Right lobe of liver (tissue), 6 donors: ENCODE measurements around the gene AVPR2. TPM values are rescaled to one million over a fixed set of nuclear protein-coding genes. Genes with fewer than 3 reads are reported as not detected.

ENCODE experiments used
- ATAC-seq, 4 donors: fragments of 200-7000 bp; cut with Tn5 transposase; one replicate each; pipeline ENCODE4 v1.9.1; 2020; ENCODE audit warnings: mild to moderate bottlenecking in 4 of 4, moderate library complexity in 4 of 4
- DNase-seq, 3 donors: peaks; one replicate each; pipeline ENCODE4 v3.0.0-alpha.2; 2020
- H3K27ac ChIP-seq, 3 donors: fragments of 200-600 bp; one replicate each; pipeline ENCODE4 v1.8.0; 2022
- H3K27me3 ChIP-seq, 2 donors: fragments of 200-600 bp; one replicate each; pipeline ENCODE4 v1.8.0; 2022
- H3K36me3 ChIP-seq, 4 donors: fragments of 200-600 bp; sonication (generic) in 1 of 4; one replicate each; pipeline versions ENCODE4 v1.5.1 to v1.8.0; 2017 to 2022; ENCODE audit warnings: control low read depth in 1 of 4
- H3K4me1 ChIP-seq, 4 donors: fragments of 200-600 bp; sonication (generic) in 1 of 4; one replicate each; pipeline versions ENCODE4 v1.5.1 to v1.8.0; 2017 to 2022; ENCODE audit warnings: control low read depth in 1 of 4
- H3K4me3 ChIP-seq, 3 donors: fragments of 200-600 bp; one replicate each; pipeline ENCODE4 v1.8.0; 2022
- H3K9me3 ChIP-seq, 4 donors: fragments of 200-600 bp; sonication (generic) in 1 of 4; one replicate each; pipeline versions ENCODE4 v1.5.1 to v1.8.0; 2017 to 2022; ENCODE audit warnings: control low read depth in 1 of 4
- POLR2A ChIP-seq: fragments of 450-650 bp; IDR thresholded peaks from one replicate; pipeline ENCODE4 v1.6.1; 2017; ENCODE audit warnings: antibody characterized with exemption, mild to moderate bottlenecking
- WGBS: methylation state at CpG from one replicate; pipeline ENCODE4 v1.1.6; 2018; ENCODE audit warnings: low coverage, low lambda C conversion rate; ENCODE audit not compliant: insufficient coverage; ENCODE audit errors: missing lambda C conversion rate; 5-methylcytosine and 5-hydroxymethylcytosine counted together
- intact Hi-C, 2 donors: fragments of 100-400 bp; cut with DNase I; formaldehyde crosslinking; loops; one replicate each; pipeline versions ENCODE4 v1.11.2 to v1.14.1; 2022
- total RNA-seq, 6 experiments: library from RNA; depleted of rRNA in 2 of 6; stranded (reverse); fragments of >200 nt in 2 of 6; fragmentation: NEBNext Ultra II Directional in 3 of 6; extraction: Animal tissue kit (Norgen Biotek cat#: 25700) in 3 of 6; gene quantifications; one replicate each; pipeline versions ENCODE4 v1.1.0 to v1.2.4, GENCODE V29; 2016 to 2023
- TF ChIP-seq, protein P1 (sequence below), 4 donors: fragments of 200-600 bp in 3 of 4; fragments of 450-650 bp in 1 of 4; IDR thresholded peaks; one replicate each; pipeline versions ENCODE4 v1.5.1 to v1.8.0; 2016 to 2022; ENCODE audit warnings: antibody characterized with exemption in 4 of 4, mild to moderate bottlenecking in 2 of 4
- donor health status: DM: no; HTN: yes; CAD: no.
- donor health status: DM: no; HTN: no; CAD: no.
- donor health status: DM: no; HTN: no; CAD: no.
- donor health status: DM: no; HTN: yes; CAD: no.
- donor health status: DM: no; HTN: yes; CAD: no.

The AVPR2 gene
- total RNA-seq, 6 experiments from 2014 or later = 0.31 TPM; not detected in 5

DNA sequence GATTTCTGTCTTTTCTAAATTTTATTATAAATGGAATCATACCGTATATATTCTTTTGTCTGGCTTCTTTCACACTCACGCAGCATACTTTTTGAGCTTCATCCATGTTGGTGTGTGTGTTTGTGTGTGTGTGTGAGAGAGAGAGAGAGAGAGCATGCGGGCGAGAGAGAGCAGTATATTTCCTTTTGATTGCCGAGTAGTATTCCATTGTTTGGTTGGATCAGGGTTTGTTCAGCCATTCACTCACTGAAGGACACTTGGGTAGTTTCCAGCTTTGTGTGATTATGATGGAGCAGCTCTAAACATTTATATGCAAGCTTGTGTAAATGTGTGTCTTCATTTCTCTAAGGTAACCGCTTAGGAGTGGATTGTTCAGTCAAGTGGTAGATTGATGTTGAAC lies 15.3 kb upstream of the AVPR2 start:
- Histone ChIP-seq H3K27ac (no peak overlapping the region), H3K4me1 (no peaks in the 10 kb centered on the region), H3K9me3 (no peaks in the 10 kb centered on the region), H3K4me3 (no peak overlapping the region), H3K27me3 (peaks cover 7 to 22% of the 10 kb centered on the region in 2 donors), H3K36me3 (no peaks in the 10 kb centered on the region)
- no peak for DNase-seq
- no peak for ATAC-seq
- intact Hi-C loops = no loop called here
- WGBS = 81% methylated on average over 5 of the region's 6 CpGs
- TF ChIP-seq, protein P1, sequence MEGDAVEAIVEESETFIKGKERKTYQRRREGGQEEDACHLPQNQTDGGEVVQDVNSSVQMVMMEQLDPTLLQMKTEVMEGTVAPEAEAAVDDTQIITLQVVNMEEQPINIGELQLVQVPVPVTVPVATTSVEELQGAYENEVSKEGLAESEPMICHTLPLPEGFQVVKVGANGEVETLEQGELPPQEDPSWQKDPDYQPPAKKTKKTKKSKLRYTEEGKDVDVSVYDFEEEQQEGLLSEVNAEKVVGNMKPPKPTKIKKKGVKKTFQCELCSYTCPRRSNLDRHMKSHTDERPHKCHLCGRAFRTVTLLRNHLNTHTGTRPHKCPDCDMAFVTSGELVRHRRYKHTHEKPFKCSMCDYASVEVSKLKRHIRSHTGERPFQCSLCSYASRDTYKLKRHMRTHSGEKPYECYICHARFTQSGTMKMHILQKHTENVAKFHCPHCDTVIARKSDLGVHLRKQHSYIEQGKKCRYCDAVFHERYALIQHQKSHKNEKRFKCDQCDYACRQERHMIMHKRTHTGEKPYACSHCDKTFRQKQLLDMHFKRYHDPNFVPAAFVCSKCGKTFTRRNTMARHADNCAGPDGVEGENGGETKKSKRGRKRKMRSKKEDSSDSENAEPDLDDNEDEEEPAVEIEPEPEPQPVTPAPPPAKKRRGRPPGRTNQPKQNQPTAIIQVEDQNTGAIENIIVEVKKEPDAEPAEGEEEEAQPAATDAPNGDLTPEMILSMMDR (IDR thresholded peaks at IDR 0.05) = no peak
- TF ChIP-seq POLR2A = no peak

- no peaks in the 10 kb centered on the region for H3K9me3 ChIP-seq
- ATAC-seq (no peak), DNase-seq (no peak)
- intact Hi-C loops = no loop called here
- no peaks in the 10 kb centered on the region for H3K4me1 ChIP-seq
- no peak overlapping the region for H3K27ac ChIP-seq
- no peak overlapping the region for H3K4me3 ChIP-seq
- H3K36me3 ChIP-seq = no peaks in the 10 kb centered on the region
- H3K27me3 ChIP-seq = no peaks in the 10 kb centered on the region
- TF ChIP-seq, protein P1 (IDR thresholded peaks at IDR 0.05) = no peak
- TF ChIP-seq POLR2A = no peak
These were observed 6.6 kb upstream of the AVPR2 start for GRCh38 chrX:153897899-153898298.

DNA sequence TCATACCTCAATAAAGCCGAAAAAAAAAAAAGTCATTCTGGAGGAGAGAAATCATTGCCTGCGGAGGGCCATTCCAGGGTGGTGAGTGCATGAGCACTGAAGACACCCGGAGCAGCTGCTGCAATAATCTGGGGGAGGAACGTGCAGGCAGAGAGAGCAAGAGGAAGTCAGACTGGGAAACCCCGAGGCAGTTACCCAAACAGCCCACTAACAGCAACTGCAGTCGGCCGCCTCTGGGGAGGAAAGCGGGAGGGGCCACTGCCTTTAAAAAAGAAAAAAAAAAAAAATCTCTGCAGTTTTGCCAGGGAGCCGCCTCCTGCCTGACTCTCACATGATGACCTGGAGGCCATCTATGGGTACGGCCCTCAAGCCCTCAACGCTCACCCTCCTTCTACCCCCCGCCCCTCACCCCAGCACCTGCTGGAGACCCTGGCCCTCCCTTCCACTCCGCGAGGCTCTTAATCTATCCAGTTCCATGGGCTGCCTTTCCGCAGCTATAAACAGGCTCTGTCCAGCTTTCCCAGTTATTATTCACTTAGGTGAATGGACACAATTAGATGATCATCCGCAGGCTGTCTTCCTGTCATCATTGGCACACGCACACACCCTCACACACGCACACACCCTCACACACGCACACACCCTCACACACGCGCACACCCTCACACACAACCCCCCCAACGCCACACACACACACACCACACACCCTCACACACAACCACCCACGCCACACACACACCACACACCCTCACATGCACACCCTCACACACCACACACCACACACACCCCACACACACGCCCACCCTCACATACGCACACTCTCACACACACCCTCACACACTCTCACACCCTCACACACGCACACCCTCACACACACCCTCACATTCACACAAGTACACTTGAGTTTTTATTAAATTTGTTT lies 3.4 kb upstream of the AVPR2 start:
- 43% methylated on average over 25 of the region's 26 CpGs for WGBS
- no peak for TF ChIP-seq POLR2A
- TF ChIP-seq, protein P1 (IDR thresholded peaks at IDR 0.05) = no peak
- ATAC-seq = peak; percentile 26 to 63 (median 60)
- H3K9me3 ChIP-seq = no peaks in the 10 kb centered on the region
- no peaks in the 10 kb centered on the region for H3K36me3 ChIP-seq
- no peaks in the 10 kb centered on the region for H3K27me3 ChIP-seq
- DNase-seq = peak in 1 of 3 donors; percentile 32
- H3K4me3 ChIP-seq = no peak overlapping the region
- intact Hi-C loops = no loop called here
- no peak overlapping the region for H3K27ac ChIP-seq
- H3K4me1 ChIP-seq = no peaks in the 10 kb centered on the region

- Histone ChIP-seq H3K36me3 (no peaks in the 10 kb centered on the region), H3K4me3 (no peak overlapping the region), H3K9me3 (no peaks in the 10 kb centered on the region), H3K27ac (no peak overlapping the region), H3K4me1 (no peaks in the 10 kb centered on the region), H3K27me3 (no peaks in the 10 kb centered on the region)
- intact Hi-C loops = no loop called here
- ATAC-seq (no peak), DNase-seq (no peak)
- no peak for TF ChIP-seq POLR2A
- TF ChIP-seq, protein P1 (IDR thresholded peaks at IDR 0.05) = no peak
- WGBS = 41% methylated on average over 8 of the region's 8 CpGs
These were observed 2.7 kb upstream of the AVPR2 start for GRCh38 chrX:153901753-153902140.
